GM19099 (cell line): ENCODE measurements around the gene PCDHGA11.
A peak's percentile ranks its signal among the peaks of the same experiment; 100 is the strongest.

Experiments
- POLR2A ChIP-seq: IDR thresholded peaks from 3 replicates; pipeline ENCODE4 v1.6.1; 2011; ENCODE audit warnings: low read depth; ENCODE audit not compliant: insufficient read length; ENCODE audit errors: extremely low read depth

Gene PCDHGA11

GRCh38 chr5:141421489-141421855, 621 bp downstream of the PCDHGA11 start:
- no peak for TF ChIP-seq POLR2A

GRCh38 chr5:141422742-141423291, 2.0 kb downstream of the PCDHGA11 start:
- no peak for TF ChIP-seq POLR2A

- no peak for TF ChIP-seq POLR2A
Measured at GRCh38 chr5:141427783-141428426, 7.1 kb downstream of the PCDHGA11 start.

GRCh38 chr5:141430332-141431113, 9.7 kb downstream of the PCDHGA11 start, which contains the start of gene PCDHGA12:
PCDHGA12 (plus strand) TSS chr5:141430507; CDS start chr5:141430760, 253 bp downstream.
- TF ChIP-seq POLR2A = no peak

- TF ChIP-seq POLR2A = peak; percentile 53
Measured at GRCh38 chr5:141431286-141431685, 10.4 kb downstream of the PCDHGA11 start.

GRCh38 chr5:141434006-141434405, 13.2 kb downstream of the PCDHGA11 start:
- TF ChIP-seq POLR2A = no peak

- TF ChIP-seq POLR2A = no peak
Measured at GRCh38 chr5:141437221-141437620, 16.4 kb downstream of the PCDHGA11 start.

GRCh38 chr5:141439411-141440141, 18.7 kb downstream of the PCDHGA11 start:
- no peak for TF ChIP-seq POLR2A

GRCh38 chr5:141440341-141440740, 19.5 kb downstream of the PCDHGA11 start:
- TF ChIP-seq POLR2A = no peak

- no peak for TF ChIP-seq POLR2A
Measured at GRCh38 chr5:141441571-141442170, 20.8 kb downstream of the PCDHGA11 start.

- TF ChIP-seq POLR2A = no peak
Measured at GRCh38 chr5:141465351-141465750, 44.5 kb downstream of the PCDHGA11 start.
